Measurements from ENCODE around the gene UTP25. TPM values are rescaled to one million over a fixed set of nuclear protein-coding genes. Genes with fewer than 3 reads are reported as not detected.

UTP25 gene
- total RNA-seq, 4 donors from 2014 or later: 3.5 to 14.9 (median 6.3) TPM

DNA sequence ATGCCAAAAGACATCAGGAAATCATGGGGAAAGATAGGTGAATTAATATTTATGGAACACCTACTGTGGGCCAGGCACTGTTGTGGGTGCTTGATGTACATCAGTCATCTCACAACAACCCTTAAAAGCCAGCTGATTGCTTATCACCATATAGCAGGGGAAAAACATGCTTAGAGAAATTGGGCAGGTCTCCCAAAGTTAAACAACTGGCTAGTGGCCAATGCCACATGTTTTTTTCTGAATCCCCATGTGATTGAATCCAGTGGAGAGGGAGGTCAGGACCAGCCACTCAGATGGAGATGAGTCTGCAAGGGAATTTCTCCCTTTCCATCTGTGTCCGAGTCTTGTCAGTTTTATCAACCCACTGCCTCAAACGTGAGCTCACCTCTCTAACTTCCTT, 33.5 kb downstream of the UTP25 start:
- Histone ChIP-seq H3K9me3 (no peaks in the 10 kb centered on the region), H3K27ac (no peak overlapping the region), H3K36me3 (no peaks in the 10 kb centered on the region), H3K27me3 (no peaks in the 10 kb centered on the region), H3K4me3 (no peak overlapping the region), H3K4me1 (no peaks in the 10 kb centered on the region)
- DNase-seq: no peak
- no peak for TF ChIP-seq POLR2A (IDR thresholded peaks at IDR 0.05)
- TF ChIP-seq, protein P1, sequence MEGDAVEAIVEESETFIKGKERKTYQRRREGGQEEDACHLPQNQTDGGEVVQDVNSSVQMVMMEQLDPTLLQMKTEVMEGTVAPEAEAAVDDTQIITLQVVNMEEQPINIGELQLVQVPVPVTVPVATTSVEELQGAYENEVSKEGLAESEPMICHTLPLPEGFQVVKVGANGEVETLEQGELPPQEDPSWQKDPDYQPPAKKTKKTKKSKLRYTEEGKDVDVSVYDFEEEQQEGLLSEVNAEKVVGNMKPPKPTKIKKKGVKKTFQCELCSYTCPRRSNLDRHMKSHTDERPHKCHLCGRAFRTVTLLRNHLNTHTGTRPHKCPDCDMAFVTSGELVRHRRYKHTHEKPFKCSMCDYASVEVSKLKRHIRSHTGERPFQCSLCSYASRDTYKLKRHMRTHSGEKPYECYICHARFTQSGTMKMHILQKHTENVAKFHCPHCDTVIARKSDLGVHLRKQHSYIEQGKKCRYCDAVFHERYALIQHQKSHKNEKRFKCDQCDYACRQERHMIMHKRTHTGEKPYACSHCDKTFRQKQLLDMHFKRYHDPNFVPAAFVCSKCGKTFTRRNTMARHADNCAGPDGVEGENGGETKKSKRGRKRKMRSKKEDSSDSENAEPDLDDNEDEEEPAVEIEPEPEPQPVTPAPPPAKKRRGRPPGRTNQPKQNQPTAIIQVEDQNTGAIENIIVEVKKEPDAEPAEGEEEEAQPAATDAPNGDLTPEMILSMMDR (IDR thresholded peaks at IDR 0.05): no peak

DNA sequence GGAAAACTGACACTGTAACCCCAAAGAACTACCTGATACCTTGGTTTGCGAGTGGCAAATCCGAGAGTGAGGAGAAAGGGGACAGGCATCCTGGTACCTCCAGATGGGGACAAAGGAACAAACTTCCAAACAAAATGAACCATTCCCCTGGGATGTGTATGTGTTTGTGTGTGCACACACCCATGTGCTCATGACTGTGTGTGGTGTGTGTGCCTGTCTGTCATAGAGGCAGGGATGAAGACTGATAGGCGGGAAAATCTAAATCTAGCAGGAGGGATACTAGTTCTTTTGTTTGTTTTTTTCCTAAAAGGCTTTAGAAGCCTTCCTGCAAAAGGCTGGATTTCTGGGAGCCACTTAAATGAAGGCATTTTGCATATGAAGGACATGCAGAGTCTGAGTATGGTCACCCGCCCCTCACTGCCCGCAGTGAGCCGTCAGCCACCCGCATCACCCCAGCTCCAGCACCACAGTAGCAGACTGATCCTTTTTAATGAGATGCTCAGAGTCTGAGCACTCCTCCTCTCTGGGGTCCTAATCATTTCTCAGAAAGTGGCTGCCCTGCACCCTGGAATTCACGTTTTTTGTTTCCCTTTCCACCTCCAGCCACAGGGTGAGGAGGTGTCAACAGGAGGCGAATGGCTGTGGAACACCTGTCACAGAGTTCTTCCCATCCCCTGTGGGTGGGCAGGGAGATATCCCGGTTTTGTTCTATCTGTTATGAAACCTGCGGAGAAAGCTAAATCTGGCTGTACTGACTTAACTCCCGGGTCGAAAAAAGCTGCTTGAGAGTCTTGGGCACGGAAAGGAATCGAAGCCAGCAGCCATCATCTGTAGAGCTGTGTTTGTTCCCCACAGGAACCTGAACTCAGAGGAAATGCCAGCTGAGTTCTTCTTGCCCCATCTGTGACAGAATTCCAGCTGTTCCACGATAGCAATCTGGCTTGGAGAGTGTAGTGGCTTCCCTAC, 34.9 kb downstream of the UTP25 start:
- no peaks in the 10 kb centered on the region for H3K27me3 ChIP-seq
- no peak overlapping the region for H3K4me3 ChIP-seq
- no peak for TF ChIP-seq POLR2A (IDR thresholded peaks at IDR 0.05)
- TF ChIP-seq, protein P1 (IDR thresholded peaks at IDR 0.05): no peak
- no peaks in the 10 kb centered on the region for H3K36me3 ChIP-seq
- H3K27ac ChIP-seq: no peak overlapping the region
- no peak for DNase-seq
- peaks cover 0 to 6% (median 0%) of the 10 kb centered on the region in 4 donors for H3K9me3 ChIP-seq
- no peaks in the 10 kb centered on the region for H3K4me1 ChIP-seq

DNA sequence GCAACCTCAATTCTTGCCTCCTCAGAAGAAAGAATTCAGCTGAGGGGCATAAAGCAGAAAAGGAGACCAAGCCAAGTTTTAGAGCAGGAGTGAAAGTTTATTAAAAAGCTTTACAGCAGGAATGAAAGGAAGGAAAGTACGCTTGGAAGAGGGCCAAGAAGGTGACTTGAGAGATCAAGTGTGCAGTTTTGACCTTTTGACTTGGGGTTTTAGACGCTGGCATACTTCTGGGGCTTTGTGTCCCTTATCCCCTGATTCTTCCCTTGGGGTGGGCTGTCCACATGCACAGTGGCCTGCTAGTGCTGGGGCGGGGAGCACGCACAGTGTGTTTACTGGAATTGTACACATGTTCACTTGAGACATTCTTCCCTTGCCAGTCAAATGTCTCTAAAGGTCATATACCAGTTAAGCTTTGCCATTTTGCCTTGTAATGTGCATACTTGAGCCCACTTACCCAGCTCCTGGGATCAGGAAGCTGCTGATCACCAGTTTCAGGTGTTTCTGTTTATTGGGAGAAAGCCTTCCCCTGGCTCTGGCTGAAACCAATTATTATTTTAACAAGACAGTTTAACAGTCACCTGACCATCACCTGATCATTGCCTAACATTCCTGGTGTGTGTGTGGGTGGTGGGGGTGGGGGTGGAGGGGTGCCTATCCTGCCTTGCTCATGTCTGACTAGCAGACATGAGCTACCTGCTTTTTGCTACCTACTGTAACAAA, 36.2 kb downstream of the UTP25 start:
- no peak for DNase-seq
- Histone ChIP-seq H3K4me3 (no peak overlapping the region), H3K27ac (no peak overlapping the region), H3K27me3 (no peaks in the 10 kb centered on the region), H3K36me3 (no peaks in the 10 kb centered on the region), H3K4me1 (no peaks in the 10 kb centered on the region), H3K9me3 (peaks cover 0 to 10% (median 0%) of the 10 kb centered on the region in 4 donors)
- no peak for TF ChIP-seq POLR2A (IDR thresholded peaks at IDR 0.05)
- TF ChIP-seq, protein P1 (IDR thresholded peaks at IDR 0.05): no peak

DNA sequence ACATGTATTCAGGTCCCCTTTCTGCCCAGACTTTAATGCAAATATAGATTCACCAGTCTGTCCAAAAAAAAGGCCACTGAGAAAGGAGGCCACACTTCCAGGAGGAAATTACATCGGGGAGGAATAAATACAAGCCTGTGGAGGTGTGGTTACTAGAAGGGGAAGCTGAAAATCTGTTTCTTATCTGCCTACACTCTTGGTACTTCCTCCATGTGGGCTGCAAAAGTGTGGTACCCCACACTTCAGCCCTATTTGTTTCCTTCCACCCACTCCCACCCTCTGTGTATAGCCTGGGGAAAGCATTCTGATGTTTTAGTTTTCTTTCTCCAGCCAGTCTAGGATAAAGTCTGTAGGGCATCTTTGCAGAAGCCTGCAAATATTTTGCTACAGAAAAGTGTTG, 38.4 kb downstream of the UTP25 start:
- no peak overlapping the region for H3K4me3 ChIP-seq
- DNase-seq: no peak
- H3K9me3 ChIP-seq: peaks cover 0 to 10% (median 0%) of the 10 kb centered on the region in 4 donors
- no peaks in the 10 kb centered on the region for H3K27me3 ChIP-seq
- no peaks in the 10 kb centered on the region for H3K4me1 ChIP-seq
- TF ChIP-seq, protein P1 (IDR thresholded peaks at IDR 0.05): no peak
- no peaks in the 10 kb centered on the region for H3K36me3 ChIP-seq
- no peak overlapping the region for H3K27ac ChIP-seq

DNA sequence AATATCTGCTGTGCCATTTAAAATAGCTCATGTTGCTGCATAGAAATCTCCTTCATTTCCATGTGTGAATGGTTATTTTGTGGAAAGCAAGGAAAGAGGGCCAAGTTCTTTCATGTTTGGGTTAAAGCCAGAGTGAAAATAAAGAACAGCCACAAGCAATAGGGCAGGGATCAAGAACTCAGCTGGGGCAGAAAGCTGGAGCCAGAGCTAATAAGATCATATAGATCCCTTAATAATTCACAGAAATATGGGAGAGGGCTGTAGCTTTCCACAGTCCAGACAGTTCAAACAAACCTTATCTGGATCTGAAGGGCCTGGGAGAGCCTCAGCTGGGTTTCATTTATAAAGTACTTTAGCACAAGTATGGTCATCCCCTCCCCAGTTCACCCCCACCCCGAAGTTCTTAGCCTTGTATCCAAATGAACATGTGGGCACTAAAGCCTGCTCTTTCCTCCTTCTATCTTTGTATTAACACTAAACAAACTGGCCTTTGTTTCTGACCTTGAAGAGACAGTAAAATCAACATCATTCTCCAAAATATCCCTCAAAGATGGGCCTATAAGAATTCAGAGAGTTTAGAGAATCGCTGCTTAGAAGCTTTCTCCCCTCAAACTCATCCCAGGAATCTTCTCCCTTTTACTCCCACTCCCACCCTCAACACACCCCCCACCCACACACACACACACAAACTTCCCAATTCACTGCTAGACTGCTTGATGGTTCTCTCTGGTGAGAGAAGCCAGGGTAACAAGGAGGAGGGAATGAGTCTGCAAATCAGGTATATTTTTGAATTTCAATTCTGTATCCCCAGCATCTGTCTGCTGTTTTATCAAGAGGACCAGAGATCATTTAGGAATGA, 41.7 kb downstream of the UTP25 start:
- DNase-seq: no peak
- peaks cover 0 to 10% (median 0%) of the 10 kb centered on the region in 4 donors for H3K9me3 ChIP-seq
- H3K27me3 ChIP-seq: no peaks in the 10 kb centered on the region
- no peaks in the 10 kb centered on the region for H3K4me1 ChIP-seq
- H3K27ac ChIP-seq: no peak overlapping the region
- H3K36me3 ChIP-seq: no peaks in the 10 kb centered on the region
- TF ChIP-seq POLR2A (IDR thresholded peaks at IDR 0.05): no peak
- TF ChIP-seq, protein P1 (IDR thresholded peaks at IDR 0.05): no peak
- H3K4me3 ChIP-seq: no peak overlapping the region
